Adrenal gland (tissue), 12 donors: ENCODE data around the gene SSH2. TPM values are rescaled to one million over a fixed set of nuclear protein-coding genes. Genes with fewer than 3 reads are reported as not detected.
A peak's percentile ranks its signal among the peaks of the same experiment; 100 is the strongest.

Experiments used
- DNase-seq, 7 donors: peaks; one replicate each; pipeline ENCODE4 v3.0.0-alpha.2; 2019 to 2020
- H3K27ac ChIP-seq, 5 donors: fragments of 200-600 bp; sonication (generic) in 4 of 5; 1 replicate in 3 of 5; 2 replicates in 2 of 5; pipeline versions ENCODE4 v1.5.1 to v1.8.0; 2016 to 2020; ENCODE audit warnings: mild to moderate bottlenecking in 1 of 5
- H3K27me3 ChIP-seq: fragments of 200-600 bp; 2 replicates; pipeline ENCODE4 v1.8.0; 2021
- H3K36me3 ChIP-seq, 2 donors: fragments of 200-600 bp; replicated peaks in 1 of 2; 1 replicate in 1 of 2; 2 replicates in 1 of 2; pipeline versions ENCODE4 v1.5.1 to v1.8.0; 2018 to 2022
- H3K4me1 ChIP-seq, 2 donors: fragments of 200-600 bp; replicated peaks in 1 of 2; 1 replicate in 1 of 2; 2 replicates in 1 of 2; pipeline versions ENCODE4 v1.5.1 to v1.8.0; 2018 to 2021
- H3K4me3 ChIP-seq, 4 donors: fragments of 200-600 bp; sonication (generic) in 3 of 4; one replicate each; pipeline ENCODE4 v1.5.1; 2016 to 2018
- H3K9me3 ChIP-seq, 3 donors: fragments of 200-600 bp; sonication (generic) in 1 of 3; replicated peaks in 1 of 3; 1 replicate in 2 of 3; 2 replicates in 1 of 3; pipeline versions ENCODE4 v1.5.1 to v1.8.0; 2016 to 2021
- POLR2A ChIP-seq, 2 donors: fragments of 450-650 bp; IDR thresholded peaks; one replicate each; pipeline ENCODE4 v1.6.1; 2017; ENCODE audit warnings: antibody characterized with exemption in 2 of 2, mild to moderate bottlenecking in 2 of 2, moderate library complexity in 1 of 2
- WGBS, 4 donors: extraction: QIAGEN DNeasy Blood & Tissue Kit in 2 of 4; methylation state at CpG; one replicate each; pipeline versions ENCODE4 v1.1.5 to v1.1.7; 2013 to 2017; 5-methylcytosine and 5-hydroxymethylcytosine counted together
- intact Hi-C, 2 donors: fragments of 100-400 bp; cut with DNase I; formaldehyde crosslinking; loops; one replicate each; pipeline versions ENCODE4 v1.14.1 to v1.15.0; 2022 to 2023
- polyA plus RNA-seq, 3 donors: library from polyadenylated mRNA; stranded (reverse); fragments of 200-250 nt in 2 of 3; fragments of 350-450 nt in 1 of 3; fragmentation: Illumina TruSeq in 1 of 3; extraction: RNeasy Lipid Tissue Mini Kit (QIAGEN cat#74804) in 1 of 3; gene quantifications; one replicate each; pipeline ENCODE4 v1.2.3, GENCODE V29; 2013 to 2014
- total RNA-seq, 9 donors: library from RNA; depleted of rRNA in 4 of 9; stranded (reverse); fragments of >200 nt in 4 of 9; fragments of 120-200 nt in 1 of 9; fragmentation: NEBNext Ultra II Directional in 1 of 9; extraction: Animal tissue kit (Norgen Biotek cat#: 25700) in 1 of 9; gene quantifications; one replicate each; pipeline versions ENCODE4 v1.1.0 to v1.2.4, GENCODE V29; 2013 to 2023
- TF ChIP-seq, protein P1 (sequence below), 6 experiments: fragments of 450-650 bp in 4 of 6; fragments of 200-600 bp in 2 of 6; sonication (generic) in 1 of 6; IDR thresholded peaks; 1 replicate in 5 of 6; 2 replicates in 1 of 6; pipeline versions ENCODE4 v1.5.1 to v1.8.0; 2016 to 2021; ENCODE audit warnings: antibody characterized with exemption in 6 of 6, mild to moderate bottlenecking in 2 of 6, moderate library complexity in 1 of 6
- donor health status: healthy with polysubstance abuse.
- donor health status: Bipolar disorder and iron deficiency.
- donor health status: DM: yes; HTN: yes; CAD: no.
- donor health status: DM: no; HTN: no; CAD: no.
- donor health status: DM: no; HTN: no; CAD: no.
- donor health status: DM: yes; HTN: yes; CAD: no.

Gene SSH2
- total and polyA plus RNA-seq, 12 donors = 7.6 to 35.8 (median 20.8) TPM

DNA sequence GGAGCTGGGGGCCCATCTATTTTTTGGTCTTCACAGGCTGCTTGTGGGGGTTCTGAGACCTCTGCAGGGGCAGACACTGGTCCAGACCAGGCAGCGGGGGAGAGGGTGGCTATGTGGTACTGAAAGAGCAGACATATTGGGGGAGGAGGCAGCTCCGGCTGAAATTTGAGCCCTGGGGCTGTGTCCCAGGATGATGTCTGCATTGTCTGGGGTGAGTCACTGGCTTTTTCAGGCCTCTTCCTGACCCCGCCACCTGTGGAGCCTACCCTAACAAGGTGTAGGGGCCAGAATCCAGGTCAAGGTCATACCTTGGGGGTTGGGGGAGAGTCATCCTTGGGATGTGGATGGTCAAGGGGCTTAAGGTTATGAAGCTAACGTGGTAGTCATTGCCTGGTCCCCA, 309.8 kb downstream of the SSH2 start:
- no peak for DNase-seq
- Histone ChIP-seq H3K4me3 (no peak overlapping the region), H3K9me3 (no peaks in the 10 kb centered on the region), H3K27ac (no peak overlapping the region), H3K4me1 (peaks cover 19 to 42% of the 10 kb centered on the region in 2 donors), H3K27me3 (no peaks in the 10 kb centered on the region), H3K36me3 (no peaks in the 10 kb centered on the region)
- 90 to 100% (median 93%) methylated on average over 3 to 4 of the region's 4 CpGs for WGBS, 4 donors
- intact Hi-C loops = loop anchor here in 1 of 2 donors (10.0 kb wide), 2 partner anchors 65 to 155 kb away; no protein-coding TSS in a partner anchor
- no peak for TF ChIP-seq POLR2A (IDR thresholded peaks at IDR 0.05)
- TF ChIP-seq, protein P1, sequence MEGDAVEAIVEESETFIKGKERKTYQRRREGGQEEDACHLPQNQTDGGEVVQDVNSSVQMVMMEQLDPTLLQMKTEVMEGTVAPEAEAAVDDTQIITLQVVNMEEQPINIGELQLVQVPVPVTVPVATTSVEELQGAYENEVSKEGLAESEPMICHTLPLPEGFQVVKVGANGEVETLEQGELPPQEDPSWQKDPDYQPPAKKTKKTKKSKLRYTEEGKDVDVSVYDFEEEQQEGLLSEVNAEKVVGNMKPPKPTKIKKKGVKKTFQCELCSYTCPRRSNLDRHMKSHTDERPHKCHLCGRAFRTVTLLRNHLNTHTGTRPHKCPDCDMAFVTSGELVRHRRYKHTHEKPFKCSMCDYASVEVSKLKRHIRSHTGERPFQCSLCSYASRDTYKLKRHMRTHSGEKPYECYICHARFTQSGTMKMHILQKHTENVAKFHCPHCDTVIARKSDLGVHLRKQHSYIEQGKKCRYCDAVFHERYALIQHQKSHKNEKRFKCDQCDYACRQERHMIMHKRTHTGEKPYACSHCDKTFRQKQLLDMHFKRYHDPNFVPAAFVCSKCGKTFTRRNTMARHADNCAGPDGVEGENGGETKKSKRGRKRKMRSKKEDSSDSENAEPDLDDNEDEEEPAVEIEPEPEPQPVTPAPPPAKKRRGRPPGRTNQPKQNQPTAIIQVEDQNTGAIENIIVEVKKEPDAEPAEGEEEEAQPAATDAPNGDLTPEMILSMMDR (IDR thresholded peaks at IDR 0.05) = no peak

DNA sequence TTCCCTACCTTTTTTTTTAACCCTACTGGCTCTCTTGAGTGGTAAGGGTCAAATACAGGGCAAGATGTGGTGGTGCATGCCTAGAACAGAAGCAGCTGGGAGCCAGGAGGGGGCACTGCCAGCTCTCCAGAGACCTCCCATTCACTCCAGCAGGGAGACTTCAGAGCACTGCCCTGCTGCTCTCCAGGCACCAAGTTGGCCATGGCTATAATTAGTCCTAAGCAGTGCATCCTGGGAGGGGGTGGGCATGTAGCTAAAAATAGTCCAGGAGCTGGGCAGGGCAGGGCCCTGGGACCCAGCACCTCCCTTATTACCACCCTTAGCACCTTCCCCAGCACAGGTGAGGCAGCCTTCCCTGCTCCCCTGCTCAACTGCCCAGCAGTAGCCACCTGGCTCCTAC, 310.8 kb downstream of the SSH2 start:
- TF ChIP-seq, protein P1 (IDR thresholded peaks at IDR 0.05) = no peak
- TF ChIP-seq POLR2A (IDR thresholded peaks at IDR 0.05) = no peak
- no peaks in the 10 kb centered on the region for H3K36me3 ChIP-seq
- H3K4me3 ChIP-seq = no peak overlapping the region
- no peak for DNase-seq
- no peaks in the 10 kb centered on the region for H3K27me3 ChIP-seq
- H3K27ac ChIP-seq = no peak overlapping the region
- intact Hi-C loops = loop anchor here in 1 of 2 donors (5.0 kb wide), 1 partner anchor 37 kb away; no protein-coding TSS in a partner anchor
- no peaks in the 10 kb centered on the region for H3K9me3 ChIP-seq
- peaks cover 19 to 50% of the 10 kb centered on the region in 2 donors for H3K4me1 ChIP-seq

DNA sequence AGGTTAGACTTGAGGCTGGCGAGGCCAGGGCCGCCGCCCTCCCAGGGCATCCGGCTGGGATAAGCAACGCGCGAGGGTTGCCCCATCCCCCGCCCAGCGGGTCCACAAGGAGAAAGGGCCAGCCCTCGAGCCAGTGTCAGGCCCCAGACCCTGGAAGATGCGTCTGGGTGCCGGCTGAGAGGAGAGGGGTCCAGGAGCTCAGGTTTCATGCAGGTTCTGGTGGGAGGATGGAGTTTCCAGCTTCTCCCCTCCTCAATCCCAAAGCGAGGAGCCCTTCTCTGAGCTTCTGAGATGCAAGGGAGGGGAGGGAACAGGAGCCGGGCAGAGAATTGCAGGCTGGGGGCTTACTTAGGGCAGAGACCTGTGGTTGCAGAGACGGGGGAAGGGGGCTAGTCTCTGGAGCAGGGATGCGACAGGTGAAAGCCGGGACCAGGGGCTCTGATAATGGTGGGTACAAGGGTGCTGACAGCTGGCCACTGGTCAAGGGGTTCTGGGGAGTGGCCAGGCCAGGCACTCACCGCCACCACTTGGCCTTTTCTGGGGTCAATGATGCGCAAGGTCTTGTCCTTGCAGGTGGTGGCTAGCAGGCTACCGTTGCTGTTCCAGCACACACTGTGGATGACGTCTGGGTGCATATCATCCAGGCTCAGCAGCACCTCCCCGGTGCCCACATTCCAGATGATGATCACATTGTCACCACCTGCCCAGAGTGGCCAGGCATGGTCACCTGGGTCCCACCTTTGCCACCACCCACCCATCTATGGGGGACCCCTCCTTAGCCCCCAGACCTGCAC, 311.6 kb downstream of the SSH2 start:
- intact Hi-C loops = loop anchor here in 1 of 2 donors (5.0 kb wide), 1 partner anchor 36 kb away; no protein-coding TSS in a partner anchor
- no peaks in the 10 kb centered on the region for H3K36me3 ChIP-seq
- H3K27me3 ChIP-seq = no peaks in the 10 kb centered on the region
- H3K9me3 ChIP-seq = no peaks in the 10 kb centered on the region
- TF ChIP-seq, protein P1 (IDR thresholded peaks at IDR 0.05) = no peak
- TF ChIP-seq POLR2A (IDR thresholded peaks at IDR 0.05) = no peak
- no peak for DNase-seq
- no peak overlapping the region for H3K27ac ChIP-seq
- peaks cover 24 to 56% of the 10 kb centered on the region in 2 donors for H3K4me1 ChIP-seq
- 42 to 61% (median 47%) methylated on average over 8 to 22 of the region's 22 CpGs for WGBS, 4 donors
- peak overlapping the region in 1 of 4 donors; percentile 50 for H3K4me3 ChIP-seq

DNA sequence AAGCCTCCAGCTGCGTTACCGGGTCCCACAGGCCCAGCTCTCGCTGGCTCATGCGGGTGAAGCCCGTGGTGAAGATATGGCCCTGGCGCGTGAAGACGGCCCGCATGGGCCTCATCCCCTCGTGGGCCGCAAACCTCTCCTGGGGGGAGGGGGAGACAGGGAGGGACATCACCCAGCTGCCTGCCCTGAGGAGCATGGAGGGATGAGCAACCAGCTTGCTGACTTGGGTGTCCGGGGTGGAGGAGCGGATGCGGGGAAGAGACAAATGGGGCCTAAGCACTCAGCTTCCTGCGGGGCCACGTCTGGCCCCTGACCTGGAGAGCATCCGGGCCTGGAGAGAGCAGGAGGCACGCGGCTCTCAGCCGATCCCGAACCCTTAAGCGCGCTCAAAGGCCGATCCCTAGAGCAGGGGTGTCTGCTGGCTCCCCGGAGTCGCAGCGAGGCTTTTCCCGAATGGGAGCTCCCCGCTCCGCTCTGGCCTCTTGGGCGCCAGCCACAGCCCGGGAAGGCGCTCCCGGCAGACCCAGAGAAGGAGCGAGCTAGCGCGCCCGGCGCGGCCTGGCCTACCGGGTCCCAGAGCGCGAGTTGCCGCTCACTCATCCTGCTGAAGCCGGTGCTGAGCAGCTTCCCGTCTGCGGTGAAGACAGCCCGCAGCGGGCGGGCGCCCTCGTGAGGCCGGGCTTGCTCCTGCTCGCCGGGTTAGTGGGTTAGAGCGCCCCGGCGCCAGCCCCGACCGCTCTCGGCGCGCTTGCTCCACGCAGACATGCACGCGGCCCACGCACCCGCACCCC, 312.4 kb downstream of the SSH2 start:
- Histone ChIP-seq H3K9me3 (no peaks in the 10 kb centered on the region), H3K27me3 (no peaks in the 10 kb centered on the region), H3K4me3 (peak overlapping the region in 1 of 4 donors; percentile 50), H3K4me1 (peaks cover 29 to 59% of the 10 kb centered on the region in 2 donors), H3K36me3 (no peaks in the 10 kb centered on the region), H3K27ac (peak overlapping the region in 2 of 5 donors; percentile 43 to 53)
- DNase-seq = peak; percentile 74 to 83 (median 79)
- WGBS, 4 donors = 3 to 9% (median 7%) methylated on average over 9 to 68 of the region's 68 CpGs
- TF ChIP-seq POLR2A (IDR thresholded peaks at IDR 0.05) = no peak
- TF ChIP-seq, protein P1 (IDR thresholded peaks at IDR 0.05) = peak; percentile 37 to 65 (median 58)
- intact Hi-C loops = loop anchor here in 1 of 2 donors (5.0 kb wide), 1 partner anchor 35 kb away; no protein-coding TSS in a partner anchor
